ENCODE measurements around the gene PEX3.

The PEX3 gene

GRCh38 chr6:143449714-143450452 lies 722 bp upstream of the PEX3 start:
- Histone ChIP-seq H2AFZ (ENCODE audit: low read length) (peak overlapping the region; percentile 68), H3F3A (ENCODE audit: insufficient read depth, low read length) (no peaks in the 10 kb centered on the region), H3K4me2 (ENCODE audit: low read length) (peak overlapping the region; percentile 78), H3K27ac (ENCODE audit: low read depth, low read length, poor library complexity, severe bottlenecking) (peak overlapping the region; percentile 83), H3K4me3 (ENCODE audit: low read depth, low read length, poor library complexity, severe bottlenecking) (peak overlapping the region; percentile 80), H3K9ac (ENCODE audit: low read length) (peak overlapping the region; percentile 96), H4K20me1 (ENCODE audit: insufficient read depth, low read length) (no peaks in the 10 kb centered on the region), H3K9me2 (ENCODE audit: low read depth, low read length) (no peaks in the 10 kb centered on the region), H3K9me3 (ENCODE audit: low read length) (no peaks in the 10 kb centered on the region), H3K4me1 (ENCODE audit: insufficient read depth, low read length, severe bottlenecking) (peaks cover 31% of the 10 kb centered on the region), H3K36me3 (ENCODE audit: insufficient read depth, low read length) (peaks cover 4% of the 10 kb centered on the region; the same call in 1 of the 2 replicates), H3K27me3 (ENCODE audit: insufficient read depth, low read length) (no peaks in the 10 kb centered on the region), H3K79me2 (ENCODE audit: insufficient read depth, low read length) (peaks cover 45% of the 10 kb centered on the region)
- TF ChIP-seq EZH2 (IDR thresholded peaks at IDR 0.05; ENCODE audit: borderline replicate concordance, low read length) = no peak
- no peak for TF ChIP-seq CTCF (IDR thresholded peaks at IDR 0.05; ENCODE audit: low read length)

GRCh38 chr6:143451531-143451930 lies 926 bp downstream of the PEX3 start:
- peak overlapping the region; percentile 96 for H3K9ac ChIP-seq (ENCODE audit: low read length)
- peak overlapping the region; percentile 80 for H3K4me3 ChIP-seq (ENCODE audit: low read depth, low read length, poor library complexity, severe bottlenecking)
- peaks cover 42% of the 10 kb centered on the region for H3K79me2 ChIP-seq (ENCODE audit: insufficient read depth, low read length)
- H3K27ac ChIP-seq (ENCODE audit: low read depth, low read length, poor library complexity, severe bottlenecking) = peak overlapping the region; percentile 56
- no peaks in the 10 kb centered on the region for H4K20me1 ChIP-seq (ENCODE audit: insufficient read depth, low read length)
- no peaks in the 10 kb centered on the region for H3K27me3 ChIP-seq (ENCODE audit: insufficient read depth, low read length)
- no peak overlapping the region for H2AFZ ChIP-seq (ENCODE audit: low read length)
- H3K9me2 ChIP-seq (ENCODE audit: low read depth, low read length) = no peaks in the 10 kb centered on the region
- peak overlapping the region; percentile 94 for H3K4me2 ChIP-seq (ENCODE audit: low read length)
- no peaks in the 10 kb centered on the region for H3K9me3 ChIP-seq (ENCODE audit: low read length)
- no peak for TF ChIP-seq CTCF (IDR thresholded peaks at IDR 0.05; ENCODE audit: low read length)
- TF ChIP-seq EZH2 (IDR thresholded peaks at IDR 0.05; ENCODE audit: borderline replicate concordance, low read length) = no peak
- H3K36me3 ChIP-seq (ENCODE audit: insufficient read depth, low read length) = no peaks in the 10 kb centered on the region
- H3F3A ChIP-seq (ENCODE audit: insufficient read depth, low read length) = no peaks in the 10 kb centered on the region
- peaks cover 31% of the 10 kb centered on the region for H3K4me1 ChIP-seq (ENCODE audit: insufficient read depth, low read length, severe bottlenecking)

- Histone ChIP-seq H3K9ac (ENCODE audit: low read length) (no peak overlapping the region), H3K9me2 (ENCODE audit: low read depth, low read length) (no peaks in the 10 kb centered on the region), H3F3A (ENCODE audit: insufficient read depth, low read length) (no peaks in the 10 kb centered on the region; the same call in 1 of the 2 replicates), H3K4me2 (ENCODE audit: low read length) (no peak overlapping the region), H2AFZ (ENCODE audit: low read length) (no peak overlapping the region), H3K27me3 (ENCODE audit: insufficient read depth, low read length) (no peaks in the 10 kb centered on the region), H3K79me2 (ENCODE audit: insufficient read depth, low read length) (no peaks in the 10 kb centered on the region; the same call in 1 of the 2 replicates), H4K20me1 (ENCODE audit: insufficient read depth, low read length) (no peaks in the 10 kb centered on the region), H3K9me3 (ENCODE audit: low read length) (no peaks in the 10 kb centered on the region), H3K4me3 (ENCODE audit: low read depth, low read length, poor library complexity, severe bottlenecking) (no peak overlapping the region), H3K4me1 (ENCODE audit: insufficient read depth, low read length, severe bottlenecking) (peaks cover 10% of the 10 kb centered on the region), H3K36me3 (ENCODE audit: insufficient read depth, low read length) (peaks cover 16% of the 10 kb centered on the region; the same call in 1 of the 2 replicates), H3K27ac (ENCODE audit: low read depth, low read length, poor library complexity, severe bottlenecking) (no peak overlapping the region)
- TF ChIP-seq CTCF (IDR thresholded peaks at IDR 0.05; ENCODE audit: low read length) (no peak), EZH2 (IDR thresholded peaks at IDR 0.05; ENCODE audit: borderline replicate concordance, low read length) (no peak)
Measured at GRCh38 chr6:143457563-143458359, 7.2 kb downstream of the PEX3 start.

Data from OCI-LY1 (cell line).